GM12864 (cell line): Measurements from ENCODE around the gene LIMS1.

Experiments
- DNase-seq: peaks from one replicate; pipeline ENCODE4 v3.0.0-alpha.2; 2011; ENCODE audit warnings: low read depth
- H3K4me3 ChIP-seq: 2 replicates; pipeline ENCODE4 v1.5.1; 2011; ENCODE audit warnings: mild to moderate bottlenecking, low read depth, low read length, control low read depth
- CTCF ChIP-seq: IDR thresholded peaks from 2 replicates; pipeline ENCODE4 v1.5.1; 2011; ENCODE audit warnings: low read depth, mild to moderate bottlenecking, moderate library complexity, low read length, control low read depth, inconsistent platforms; ENCODE audit errors: missing control alignments

Gene LIMS1

GRCh38 chr2:108531674-108532055 lies 2.6 kb upstream of the LIMS1 start:
- no peak for TF ChIP-seq CTCF
- H3K4me3 ChIP-seq = no peak overlapping the region; the same call in 1 of the 2 replicates

GRCh38 chr2:108534584-108535356 lies 500 bp downstream of the LIMS1 start:
- no peak for TF ChIP-seq CTCF
- DNase-seq = no peak
- H3K4me3 ChIP-seq = peak overlapping the region; percentile 88

More at GRCh38 chr2:108531674-108532055, 2.6 kb upstream of the LIMS1 start:
- no peak for DNase-seq

- no peak for DNase-seq
- H3K4me3 ChIP-seq = peak overlapping the region; percentile 88
- no peak for TF ChIP-seq CTCF
These were observed 1.0 kb downstream of the LIMS1 start for GRCh38 chr2:108535357-108535631.

- DNase-seq = no peak
- no peak overlapping the region; the same call in 1 of the 2 replicates for H3K4me3 ChIP-seq
These were observed 2.0 kb downstream of the LIMS1 start for GRCh38 chr2:108536133-108536780.

GRCh38 chr2:108536911-108537310 lies 2.6 kb downstream of the LIMS1 start:
- TF ChIP-seq CTCF = no peak
- H3K4me3 ChIP-seq = no peak overlapping the region
- no peak for DNase-seq

More at GRCh38 chr2:108536133-108536780, 2.0 kb downstream of the LIMS1 start:
- no peak for TF ChIP-seq CTCF

GRCh38 chr2:108538000-108538625 lies 3.8 kb downstream of the LIMS1 start:
- TF ChIP-seq CTCF = no peak
- no peak for DNase-seq
- H3K4me3 ChIP-seq = no peak overlapping the region
